Suppressor macrophage treated with lipopolysaccharide for 1 hour (primary cell): Measurements from ENCODE around the gene AFAP1.

Experiments used
- DNase-seq, 3 donors: peaks; one replicate each; pipeline ENCODE4 v3.0.0-alpha.2; 2020 to 2022

The AFAP1 gene

GRCh38 chr4:7766086-7766485 lies 173.6 kb downstream of the AFAP1 start:
- no peak for DNase-seq

DNA sequence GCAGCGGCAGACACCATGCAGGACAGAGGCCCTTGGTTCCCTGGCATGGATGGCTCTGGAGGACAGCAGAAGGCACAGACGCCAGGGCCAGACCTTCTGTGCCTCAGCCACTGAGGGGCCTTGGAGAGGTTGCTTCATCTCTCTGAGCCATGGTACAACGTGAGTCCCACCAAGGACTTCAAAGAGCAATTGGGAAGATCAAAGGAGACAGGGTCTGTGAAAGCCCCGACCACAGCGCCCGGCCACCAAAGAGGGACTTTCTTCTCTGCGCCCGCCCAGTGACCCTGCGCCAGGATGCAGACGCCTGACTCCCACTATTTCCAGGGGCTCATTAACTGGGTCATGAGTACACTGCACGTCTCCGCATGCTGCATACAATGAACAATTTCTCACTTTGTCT lies 174.0 kb downstream of the AFAP1 start:
- no peak for DNase-seq

GRCh38 chr4:7764466-7764865 lies 175.2 kb downstream of the AFAP1 start:
- no peak for DNase-seq

DNA sequence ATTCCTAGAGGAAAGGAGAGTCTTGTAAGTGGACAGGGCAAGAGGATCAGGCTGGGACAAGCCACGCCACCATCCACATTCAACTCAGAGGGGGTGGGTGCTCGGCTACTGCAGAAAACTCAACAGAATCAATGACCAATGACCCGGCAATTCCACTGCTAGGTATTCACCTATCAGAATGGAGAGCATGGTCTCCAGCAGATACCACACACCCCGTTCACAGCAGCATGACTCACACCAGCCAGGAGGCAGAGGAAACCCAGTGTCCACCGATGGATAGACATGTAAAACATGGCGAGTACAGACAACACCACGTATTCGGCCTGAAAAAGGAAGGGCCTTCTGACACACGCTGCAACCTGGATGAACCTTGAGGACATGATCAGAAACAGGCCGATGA lies 175.9 kb downstream of the AFAP1 start:
- DNase-seq: no peak

DNA sequence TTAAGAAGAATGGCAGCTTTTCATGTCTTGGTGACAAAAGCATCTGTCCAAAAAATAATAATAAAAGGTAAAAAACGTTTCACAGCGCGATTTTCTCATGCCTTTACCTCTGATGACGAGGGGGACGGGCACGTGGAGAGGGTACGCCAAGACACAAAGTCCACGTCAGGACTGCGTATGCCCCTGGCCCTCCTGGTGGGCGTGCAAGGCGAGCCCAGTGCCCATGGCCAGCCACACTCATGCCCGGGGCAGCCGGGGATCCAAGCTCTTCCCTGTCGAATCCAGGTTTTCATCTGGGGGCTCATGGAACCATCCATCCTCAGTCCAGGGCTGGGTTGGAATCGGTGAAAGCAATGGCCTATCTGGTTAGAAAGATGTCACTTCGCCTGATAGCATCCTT lies 176.6 kb downstream of the AFAP1 start:
- DNase-seq: no peak

DNA sequence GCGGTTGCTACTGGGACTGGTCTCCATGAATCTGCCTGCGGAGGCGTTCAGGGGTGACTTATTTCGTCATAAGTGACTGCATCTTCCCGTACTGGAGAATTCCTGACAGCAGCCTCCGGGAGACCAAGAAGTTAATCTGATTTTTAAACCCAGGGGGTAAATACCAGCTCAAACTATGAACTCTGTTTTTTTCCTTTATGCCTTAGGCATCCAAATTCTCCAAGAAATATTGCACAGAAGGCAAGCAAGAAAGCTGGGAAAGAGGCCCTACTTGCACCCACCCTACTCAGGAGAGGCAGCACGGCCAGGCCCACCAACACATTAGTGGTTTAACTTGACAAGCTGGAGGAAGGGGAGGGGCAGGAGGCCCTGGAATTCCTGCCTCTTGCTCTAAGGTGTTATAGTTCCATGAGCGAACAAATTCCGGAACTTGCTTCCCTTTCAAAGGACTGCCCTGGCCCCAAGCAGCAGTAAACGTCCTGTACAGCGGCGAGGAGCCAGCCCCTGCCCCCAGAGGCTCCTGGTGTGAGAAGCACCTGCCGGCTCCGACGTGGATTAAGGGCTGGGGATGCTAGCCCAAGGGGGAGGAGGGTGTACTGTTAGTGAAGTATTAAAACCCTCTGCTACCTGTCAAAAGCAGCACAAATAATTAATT lies 177.2 kb downstream of the AFAP1 start:
- DNase-seq: no peak

DNA sequence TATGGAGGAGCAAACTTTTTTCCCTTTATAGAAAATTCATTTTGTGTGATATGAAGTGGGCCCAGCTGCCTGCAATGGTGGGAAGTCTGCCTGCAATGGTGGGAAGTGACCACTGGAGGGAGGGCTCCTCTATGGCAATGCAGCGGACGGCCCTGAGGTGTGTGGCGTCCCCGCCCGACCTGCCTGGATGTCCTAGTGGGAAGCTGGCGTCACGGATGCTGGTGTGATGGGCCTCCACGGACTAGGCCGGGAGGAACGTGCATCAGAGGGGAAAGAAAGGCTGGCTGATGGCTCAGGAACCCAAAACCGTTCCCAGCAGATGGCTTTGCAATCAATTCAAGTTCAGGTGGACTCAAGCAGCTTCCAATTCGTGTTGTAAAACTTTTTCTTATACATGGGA lies 177.9 kb downstream of the AFAP1 start:
- peak; percentile 71 to 87 (median 76) for DNase-seq

DNA sequence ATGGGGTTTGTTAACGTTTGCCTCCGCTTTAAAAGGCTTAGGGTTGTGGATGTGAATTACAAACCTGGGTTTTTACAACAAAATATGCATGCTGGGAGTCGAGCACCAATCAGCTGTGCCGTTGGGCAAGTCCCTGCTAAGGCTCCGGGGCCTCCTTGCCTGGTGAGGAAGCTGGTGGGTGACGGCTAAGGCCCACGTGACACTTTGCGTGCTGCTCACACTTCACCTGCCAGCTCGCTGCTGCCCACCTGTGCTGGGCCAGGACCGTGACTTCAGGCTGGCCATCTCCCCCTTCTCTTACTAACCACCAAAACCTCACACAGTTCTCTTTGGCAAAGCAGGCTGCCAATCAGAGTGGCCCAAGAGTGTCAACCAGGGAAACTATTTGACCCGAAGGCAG lies 178.3 kb downstream of the AFAP1 start:
- DNase-seq: no peak

- DNase-seq: no peak
Observed at GRCh38 chr4:7760706-7761105, 179.0 kb downstream of the AFAP1 start.

- no peak for DNase-seq
Observed at GRCh38 chr4:7760228-7760627, 179.4 kb downstream of the AFAP1 start.

GRCh38 chr4:7759635-7760034 lies 180.0 kb downstream of the AFAP1 start:
- no peak for DNase-seq

DNA sequence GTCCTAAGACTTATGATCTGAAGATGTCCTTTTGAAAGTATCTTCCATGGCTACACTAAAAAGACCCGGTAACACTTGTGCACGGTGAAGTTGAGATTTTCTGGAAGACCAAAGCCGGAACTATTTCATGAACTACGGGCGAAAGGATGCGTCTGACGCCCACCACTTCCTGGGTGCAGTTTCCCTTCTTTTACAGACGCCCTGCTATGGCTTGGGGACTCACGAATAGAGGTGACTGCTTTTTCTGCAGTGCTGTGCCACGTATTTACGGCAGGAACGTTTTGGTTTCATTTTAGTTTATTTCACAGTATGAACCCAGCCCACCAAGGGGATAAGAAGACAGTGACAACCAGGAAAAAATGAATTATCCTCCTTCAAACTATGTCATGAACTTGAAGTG lies 180.4 kb downstream of the AFAP1 start:
- DNase-seq: peak; percentile 55 to 76 (median 75)

DNA sequence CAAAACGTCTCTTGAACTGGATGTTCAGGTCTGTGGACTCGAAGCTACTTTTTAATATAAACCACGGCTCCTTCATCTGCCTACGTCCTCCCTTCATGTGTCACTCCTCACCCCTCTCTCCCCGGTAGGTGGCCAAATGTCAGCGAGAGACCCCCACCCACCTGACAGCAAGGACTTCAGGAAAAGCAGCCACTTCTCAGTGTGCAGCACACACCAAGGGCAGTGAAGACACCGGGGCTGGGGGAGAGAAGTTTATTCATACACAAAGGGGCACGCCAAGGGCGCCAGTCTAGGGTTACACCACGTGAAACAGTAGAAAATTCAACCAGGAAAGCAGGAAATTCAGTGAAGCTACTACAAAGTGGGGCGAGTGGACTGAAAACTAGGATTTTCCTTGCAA lies 181.2 kb downstream of the AFAP1 start:
- no peak for DNase-seq

- DNase-seq: no peak
Observed at GRCh38 chr4:7757501-7758471, 181.9 kb downstream of the AFAP1 start.

- peak; percentile 85 to 90 (median 87) for DNase-seq
Observed at GRCh38 chr4:7756561-7757355, 182.9 kb downstream of the AFAP1 start.

GRCh38 chr4:7756071-7756470 lies 183.6 kb downstream of the AFAP1 start:
- DNase-seq: no peak

- no peak for DNase-seq
Observed at GRCh38 chr4:7755561-7755960, 184.1 kb downstream of the AFAP1 start.

DNA sequence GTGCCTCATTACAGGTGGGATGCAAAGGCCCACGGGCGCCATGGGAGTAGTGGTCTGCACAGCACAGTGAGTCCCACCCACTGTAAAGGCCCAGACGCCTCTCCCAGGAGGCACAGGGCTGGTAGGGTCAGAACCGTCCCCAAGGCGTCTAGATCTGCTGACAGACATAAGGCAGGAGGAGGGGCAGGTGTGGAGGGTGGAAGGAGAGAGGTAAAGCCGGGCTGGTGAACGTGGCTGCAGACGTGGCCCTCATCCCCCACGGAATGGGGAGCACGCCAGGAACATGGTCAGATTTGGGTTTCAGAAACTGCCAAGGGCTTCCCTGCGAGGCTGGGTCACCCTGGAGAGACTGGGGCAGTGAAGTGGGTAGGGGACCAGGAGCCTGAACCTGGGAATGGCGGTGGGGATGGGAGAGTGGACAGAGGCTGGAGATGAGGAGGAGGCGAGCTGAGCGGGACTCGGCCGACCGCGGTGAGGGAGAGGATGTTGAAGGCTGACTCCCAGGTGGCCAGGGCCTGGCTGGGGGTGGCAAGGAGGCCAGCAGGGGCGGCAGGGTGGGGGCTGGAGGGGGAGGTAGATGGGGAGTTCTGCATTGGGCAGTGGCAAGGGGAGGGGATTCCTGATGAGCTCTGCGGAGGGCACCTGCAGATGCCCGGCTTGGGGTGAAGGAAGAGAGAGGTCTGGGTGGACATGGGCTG lies 184.9 kb downstream of the AFAP1 start:
- DNase-seq: no peak

GRCh38 chr4:7753931-7754465 lies 185.7 kb downstream of the AFAP1 start:
- no peak for DNase-seq

- DNase-seq: no peak
Observed at GRCh38 chr4:7753271-7753670, 186.4 kb downstream of the AFAP1 start.

DNA sequence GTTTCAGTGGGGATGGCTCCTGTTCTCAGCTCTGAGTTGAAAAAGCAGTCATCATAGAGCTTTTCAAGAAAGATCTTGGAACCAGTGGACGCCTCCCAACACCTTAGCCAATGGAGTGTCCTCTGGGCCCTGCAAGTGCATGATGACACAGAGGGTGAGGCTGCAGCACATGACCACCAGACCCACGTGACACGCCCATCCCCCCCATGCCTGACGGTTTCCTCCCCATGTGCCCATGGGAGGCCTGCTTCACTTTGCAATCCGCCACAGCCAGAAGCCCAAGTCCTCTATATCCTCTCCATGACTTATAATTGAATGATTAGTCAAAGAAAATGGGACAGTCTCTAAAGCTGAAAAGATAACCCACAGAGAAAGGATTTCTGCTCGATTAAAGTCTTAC lies 187.0 kb downstream of the AFAP1 start:
- no peak for DNase-seq

- DNase-seq: no peak
Observed at GRCh38 chr4:7750972-7751371, 188.7 kb downstream of the AFAP1 start.

DNA sequence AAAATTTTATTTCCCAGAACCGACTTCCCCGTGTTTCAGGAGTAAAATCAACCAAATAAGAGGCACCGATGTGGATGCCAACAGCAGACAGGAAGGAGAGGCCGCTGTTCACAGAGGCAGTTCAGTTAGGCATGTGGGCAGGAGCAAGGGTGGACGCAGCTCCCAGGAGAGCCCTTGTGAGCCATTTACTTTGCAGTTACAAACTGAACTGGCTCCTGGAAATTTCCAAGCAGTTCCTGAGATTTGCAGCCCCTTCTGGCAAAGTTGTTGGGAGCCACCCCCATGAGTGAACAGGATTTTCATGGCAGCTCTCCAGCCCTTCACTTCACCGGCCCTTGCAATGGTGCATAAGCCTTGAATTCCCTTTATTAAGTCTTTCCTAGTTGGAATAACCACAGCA lies 189.1 kb downstream of the AFAP1 start:
- DNase-seq: no peak
